ENCODE measurements around the gene PRMT9.
A peak's percentile ranks its signal among the peaks of the same experiment; 100 is the strongest.

PRMT9 gene

GRCh38 chr4:147683717-147684700 is at the start of gene PRMT9:
Gene PRMT9 (minus strand): TSS chr4:147684163. CDS start chr4:147683987, 176 bp downstream.
- peak; percentile 34; the same call in 1 of the 2 replicates for TF ChIP-seq YY1 (IDR thresholded peaks at IDR 0.05; ENCODE audit: low read depth)
- 0 out of 2 replicates have a peak, but pooled peaks have one; percentile 4 for TF ChIP-seq CEBPB (IDR thresholded peaks at IDR 0.05)
- TF ChIP-seq RAD21 (IDR thresholded peaks at IDR 0.05; ENCODE audit: low read depth) = no peak
- peak; percentile 71 for TF ChIP-seq USF1 (IDR thresholded peaks at IDR 0.05)
- 0 out of 2 replicates have a peak, but pooled peaks have one; percentile 44 for TF ChIP-seq NFIC (IDR thresholded peaks at IDR 0.05)
- TF ChIP-seq TCF12 (IDR thresholded peaks at IDR 0.05; ENCODE audit: low read depth) = peak; percentile 74
- no peak for TF ChIP-seq FOXM1 (IDR thresholded peaks at IDR 0.05; ENCODE audit: borderline replicate concordance, low read depth)
- no peak for TF ChIP-seq REST (IDR thresholded peaks at IDR 0.05; ENCODE audit: low read depth)
- TF ChIP-seq MAX (IDR thresholded peaks at IDR 0.05) = peak; percentile 84
- TF ChIP-seq EP300 (IDR thresholded peaks at IDR 0.05; ENCODE audit: borderline replicate concordance) = no peak; the same call in 1 of the 2 replicates
- TF ChIP-seq ZBTB7A (IDR thresholded peaks at IDR 0.05; ENCODE audit: low read depth) = peak; percentile 78; the same call in 1 of the 2 replicates
- peak; percentile 58 for TF ChIP-seq TEAD4 (IDR thresholded peaks at IDR 0.05)
- peak; percentile 95 for TF ChIP-seq CREB1 (IDR thresholded peaks at IDR 0.05; ENCODE audit: low read depth)
- TF ChIP-seq TAF1 (IDR thresholded peaks at IDR 0.05; ENCODE audit: low read depth) = peak; percentile 85
- 0 out of 2 replicates have a peak, but pooled peaks have one; percentile 25 for TF ChIP-seq EGR1 (IDR thresholded peaks at IDR 0.05)

- TF ChIP-seq TCF12 (IDR thresholded peaks at IDR 0.05; ENCODE audit: low read depth) = no peak
- no peak for TF ChIP-seq YY1 (IDR thresholded peaks at IDR 0.05; ENCODE audit: low read depth)
- peak; percentile 69; the same call in 1 of the 2 replicates for TF ChIP-seq MAX (IDR thresholded peaks at IDR 0.05)
- no peak for TF ChIP-seq REST (IDR thresholded peaks at IDR 0.05; ENCODE audit: low read depth)
- TF ChIP-seq TEAD4 (IDR thresholded peaks at IDR 0.05) = peak; percentile 53; the same call in 1 of the 2 replicates
- TF ChIP-seq EP300 (IDR thresholded peaks at IDR 0.05; ENCODE audit: borderline replicate concordance) = no peak
- TF ChIP-seq CREB1 (IDR thresholded peaks at IDR 0.05; ENCODE audit: low read depth) = no peak
- no peak; the same call in 1 of the 2 replicates for TF ChIP-seq TAF1 (IDR thresholded peaks at IDR 0.05; ENCODE audit: low read depth)
- TF ChIP-seq USF1 (IDR thresholded peaks at IDR 0.05) = peak; percentile 65
- no peak for TF ChIP-seq CEBPB (IDR thresholded peaks at IDR 0.05)
- no peak for TF ChIP-seq RAD21 (IDR thresholded peaks at IDR 0.05; ENCODE audit: low read depth)
- peak; percentile 74 for TF ChIP-seq ZBTB7A (IDR thresholded peaks at IDR 0.05; ENCODE audit: low read depth)
- 0 out of 2 replicates have a peak, but pooled peaks have one; percentile 26 for TF ChIP-seq NFIC (IDR thresholded peaks at IDR 0.05)
- no peak for TF ChIP-seq FOXM1 (IDR thresholded peaks at IDR 0.05; ENCODE audit: borderline replicate concordance, low read depth)
- no peak for TF ChIP-seq EGR1 (IDR thresholded peaks at IDR 0.05)
These were observed 48.7 kb upstream of the PRMT9 start for GRCh38 chr4:147732518-147733235.

GRCh38 chr4:147731580-147732517 is 47.9 kb upstream of the PRMT9 start, which contains the start of gene ARHGAP10:
Gene ARHGAP10 (plus strand): TSS chr4:147732088. CDS start chr4:147732302, 214 bp downstream.
- TF ChIP-seq RAD21 (IDR thresholded peaks at IDR 0.05; ENCODE audit: low read depth) = no peak
- peak; percentile 43; the same call in 1 of the 2 replicates for TF ChIP-seq TEAD4 (IDR thresholded peaks at IDR 0.05)
- no peak for TF ChIP-seq YY1 (IDR thresholded peaks at IDR 0.05; ENCODE audit: low read depth)
- no peak for TF ChIP-seq CREB1 (IDR thresholded peaks at IDR 0.05; ENCODE audit: low read depth)
- TF ChIP-seq TAF1 (IDR thresholded peaks at IDR 0.05; ENCODE audit: low read depth) = peak; percentile 49; the same call in 1 of the 2 replicates
- TF ChIP-seq ZBTB7A (IDR thresholded peaks at IDR 0.05; ENCODE audit: low read depth) = 0 out of 2 replicates have a peak, but pooled peaks have one; percentile 37
- TF ChIP-seq USF1 (IDR thresholded peaks at IDR 0.05) = no peak

All from Ishikawa (cell line).